Measurements from ENCODE around the gene SCART1. TPM values are rescaled to one million over a fixed set of nuclear protein-coding genes. Genes with fewer than 3 reads are reported as not detected.
"Not testable (repeated sequence)": the region's sequence is repeated elsewhere in the genome, so short reads cannot be mapped to it uniquely, and the experiment has no call there.

The SCART1 gene
- total and polyA plus RNA-seq, 12 donors = 0.15 to 1.5 (median 0.58) TPM

GRCh38 chr10:133422223-133422806 lies 31.4 kb upstream of the SCART1 start:
- Histone ChIP-seq H3K4me1 (peaks cover 0 to 5% (median 0%) of the 10 kb centered on the region in 9 donors), H3K27me3 (peaks cover 0 to 21% (median 5%) of the 10 kb centered on the region in 7 donors), H3K27ac (no peak overlapping the region), H3K9me3 (no peaks in the 10 kb centered on the region), H3K36me3 (peaks cover 0 to 39% (median 10%) of the 10 kb centered on the region in 9 donors), H3K4me3 (no peak overlapping the region)
- no peak for TF ChIP-seq CTCF (IDR thresholded peaks at IDR 0.05)
- ATAC-seq (peak in 1 of 8 donors; percentile 8), DNase-seq (peak in 1 of 2 donors; percentile 5)
- WGBS, 2 donors = 83 to 85% methylated on average over 16 of the region's 16 CpGs
- intact Hi-C loops (cut with DNase I) = loop anchor here in 1 of 10 donors (5.0 kb wide), 1 partner anchor 150 kb away; no protein-coding TSS in a partner anchor

- Histone ChIP-seq H3K27me3 (peaks cover 0 to 21% (median 5%) of the 10 kb centered on the region in 7 donors), H3K36me3 (peaks cover 0 to 35% (median 9%) of the 10 kb centered on the region in 9 donors), H3K27ac (no peak overlapping the region), H3K9me3 (peaks cover 0 to 2% (median 0%) of the 10 kb centered on the region in 11 donors), H3K4me3 (peak overlapping the region in 3 of 10 donors; percentile 12 to 29 (median 18)), H3K4me1 (peaks cover 0 to 5% (median 0%) of the 10 kb centered on the region in 9 donors)
- TF ChIP-seq CTCF (IDR thresholded peaks at IDR 0.05) = no peak
- DNase-seq (peak in 1 of 2 donors; percentile 15), ATAC-seq (peak in 4 of 8 donors; percentile 7 to 28 (median 24))
- WGBS, 2 donors = 17 to 18% methylated on average over 77 to 88 of the region's 88 CpGs
- intact Hi-C loops (cut with DNase I) = loop anchor here in 1 of 10 donors (5.0 kb wide), 1 partner anchor 149 kb away; no protein-coding TSS in a partner anchor
Measured at GRCh38 chr10:133422807-133423771, 30.7 kb upstream of the SCART1 start.

GRCh38 chr10:133424102-133424501 lies 29.6 kb upstream of the SCART1 start:
- DNase-seq (peak in 1 of 2 donors; percentile 3), ATAC-seq (peak in 3 of 8 donors; percentile 5 to 27 (median 11))
- H3K27me3 ChIP-seq = peaks cover 0 to 21% (median 5%) of the 10 kb centered on the region in 7 donors
- peak overlapping the region in 1 of 10 donors; percentile 19 for H3K4me3 ChIP-seq
- WGBS, 2 donors = no CpG with 5 or more reads among the region's 46 CpGs
- intact Hi-C loops (cut with DNase I) = loop anchor here in 1 of 10 donors (5.0 kb wide), 1 partner anchor 148 kb away; no protein-coding TSS in a partner anchor
- not testable (repeated sequence) for H3K4me1 ChIP-seq, H3K27ac ChIP-seq
- peaks cover 0 to 25% (median 7%) of the 10 kb centered on the region in 9 donors for H3K36me3 ChIP-seq
- H3K9me3 ChIP-seq = peaks cover 0 to 12% (median 2%) of the 10 kb centered on the region in 11 donors

- H3K27ac ChIP-seq, H3K4me1 ChIP-seq: not testable (repeated sequence)
- peaks cover 0 to 17% (median 3%) of the 10 kb centered on the region in 11 donors for H3K9me3 ChIP-seq
- H3K36me3 ChIP-seq = peaks cover 0 to 20% (median 7%) of the 10 kb centered on the region in 9 donors
- peak within 1 kb of the TSS in 3 of 10 donors; percentile 18 to 29 (median 19) for H3K4me3 ChIP-seq
- H3K27me3 ChIP-seq = peaks cover 0 to 21% (median 5%) of the 10 kb centered on the region in 7 donors
- DNase-seq = peak in 1 of 2 donors; percentile 8
- peak in 2 of 8 donors; percentile 14 to 42 for ATAC-seq
- intact Hi-C loops (cut with DNase I) = loop anchor here in 1 of 10 donors (5.0 kb wide), 1 partner anchor 148 kb away; no protein-coding TSS in a partner anchor
- 0 to 5% methylated on average over 2 to 12 of the region's 37 CpGs for WGBS, 2 donors
Measured at GRCh38 chr10:133424601-133425000, 29.1 kb upstream of the SCART1 start, which contains the start of gene SPRN. TSS of gene SPRN (minus strand) at chr10:133424625. CDS start at chr10:133423681, 944 bp downstream.

GRCh38 chr10:133429571-133429970 lies 24.2 kb upstream of the SCART1 start:
- peaks cover 0 to 17% (median 3%) of the 10 kb centered on the region in 11 donors for H3K9me3 ChIP-seq
- 85 to 90% methylated on average over 4 of the region's 4 CpGs for WGBS, 2 donors
- ATAC-seq; H3K27ac ChIP-seq; H3K4me3 ChIP-seq; DNase-seq; H3K4me1 ChIP-seq; H3K36me3 ChIP-seq; intact Hi-C loops (cut with DNase I); H3K27me3 ChIP-seq: not testable (repeated sequence)

GRCh38 chr10:133431888-133432613 lies 21.7 kb upstream of the SCART1 start:
- H3K27me3 ChIP-seq; H3K4me3 ChIP-seq; H3K27ac ChIP-seq; DNase-seq; H3K36me3 ChIP-seq; H3K4me1 ChIP-seq; intact Hi-C loops (cut with DNase I): not testable (repeated sequence)
- WGBS, 2 donors = 67 to 70% methylated on average over 5 to 6 of the region's 9 CpGs
- H3K9me3 ChIP-seq = peaks cover 0 to 21% (median 3%) of the 10 kb centered on the region in 11 donors
- ATAC-seq = peak in 5 of 8 donors; percentile 4 to 68 (median 17)

GRCh38 chr10:133432789-133433188 lies 21.0 kb upstream of the SCART1 start:
- H3K27ac ChIP-seq; H3K36me3 ChIP-seq; H3K4me3 ChIP-seq; H3K27me3 ChIP-seq; DNase-seq; intact Hi-C loops (cut with DNase I); H3K4me1 ChIP-seq: not testable (repeated sequence)
- ATAC-seq = peak in 2 of 8 donors; percentile 38 to 44
- H3K9me3 ChIP-seq = peaks cover 0 to 21% (median 3%) of the 10 kb centered on the region in 11 donors
- WGBS, 2 donors = 78 to 89% methylated on average over 4 to 7 of the region's 25 CpGs
